Stimulated activated CD8-positive, alpha-beta memory T cell treated with anti-CD3 and anti-CD28 coated beads, Interleukin-15, amount 100 ng/mL, for 1 hour (primary cell): Measurements from ENCODE around the gene MSH5.
"Not testable (repeated sequence)": the region's sequence is repeated elsewhere in the genome, so short reads cannot be mapped to it uniquely, and the experiment has no call there.

Experiments used
- DNase-seq: peaks from one replicate; pipeline ENCODE4 v3.0.0-alpha.2; 2020; ENCODE audit warnings: low read depth

MSH5 gene

DNA sequence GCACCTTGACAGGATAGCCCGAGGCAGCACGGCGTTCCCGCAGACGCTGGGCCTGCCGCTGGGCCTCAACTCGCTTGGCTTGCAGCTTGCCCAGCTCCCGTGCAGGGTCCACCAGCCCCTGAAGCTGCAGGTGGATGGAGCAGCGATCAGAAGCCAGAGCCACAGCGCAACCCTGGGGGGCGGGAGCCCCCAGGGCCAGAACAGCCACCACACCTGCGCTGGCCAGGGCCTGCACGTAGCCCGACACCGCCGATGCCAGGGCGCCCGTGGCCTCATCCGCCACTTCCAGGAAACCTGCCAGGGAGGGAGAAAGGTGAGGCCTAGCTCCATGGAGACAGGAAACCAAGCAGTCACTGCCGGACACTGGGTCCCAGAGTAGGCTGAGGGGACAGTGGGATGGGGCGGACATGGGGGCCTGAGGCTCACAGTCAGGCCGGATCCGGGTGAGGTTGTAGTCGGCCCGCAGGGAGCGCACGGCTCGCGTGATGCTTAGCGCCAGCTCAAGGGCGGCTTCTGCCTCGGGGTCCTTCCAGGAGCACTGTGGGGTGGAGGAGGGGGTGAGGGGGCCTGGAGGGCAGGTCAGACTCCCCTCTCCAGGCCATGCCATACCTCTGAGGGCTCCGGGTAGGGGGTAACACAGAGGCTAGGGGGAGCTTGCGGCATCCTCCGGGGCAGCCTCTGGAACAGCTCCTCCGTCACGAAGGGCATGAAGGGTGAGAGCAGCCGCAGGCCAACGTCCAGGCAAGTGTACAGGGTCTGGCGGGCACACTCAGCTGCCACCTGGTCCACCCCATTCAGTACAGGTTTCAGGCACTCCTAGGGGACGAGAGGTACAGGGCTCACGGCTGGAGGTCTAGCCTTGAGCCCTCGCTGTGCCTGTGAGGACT is 39.4 kb downstream of the MSH5 start:
- no peak for DNase-seq

DNA sequence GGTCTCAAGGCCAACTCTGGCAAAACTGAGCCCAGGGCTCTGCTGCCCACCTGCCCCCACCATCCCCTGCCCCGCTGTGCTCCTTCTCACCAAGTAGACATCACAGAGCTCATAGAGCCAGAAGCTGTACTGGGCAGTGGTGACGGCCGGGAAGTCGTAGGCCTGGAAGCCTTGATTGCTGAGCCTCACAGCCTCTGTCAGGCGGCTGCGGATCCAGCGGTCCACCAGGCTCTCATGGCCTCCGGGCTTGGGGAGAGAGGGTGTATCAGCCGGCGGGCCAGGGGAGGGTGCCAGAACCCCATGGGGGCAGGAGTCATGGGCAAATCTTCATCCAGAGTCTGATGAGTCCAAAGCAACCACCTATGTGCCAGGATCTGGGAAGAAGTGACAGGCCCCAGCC is 40.1 kb downstream of the MSH5 start:
- DNase-seq: no peak

- no peak for DNase-seq
These were observed 40.9 kb downstream of the MSH5 start for GRCh38 chr6:31780507-31781243.

- DNase-seq: no peak
These were observed 41.7 kb downstream of the MSH5 start for GRCh38 chr6:31781244-31782125.

DNA sequence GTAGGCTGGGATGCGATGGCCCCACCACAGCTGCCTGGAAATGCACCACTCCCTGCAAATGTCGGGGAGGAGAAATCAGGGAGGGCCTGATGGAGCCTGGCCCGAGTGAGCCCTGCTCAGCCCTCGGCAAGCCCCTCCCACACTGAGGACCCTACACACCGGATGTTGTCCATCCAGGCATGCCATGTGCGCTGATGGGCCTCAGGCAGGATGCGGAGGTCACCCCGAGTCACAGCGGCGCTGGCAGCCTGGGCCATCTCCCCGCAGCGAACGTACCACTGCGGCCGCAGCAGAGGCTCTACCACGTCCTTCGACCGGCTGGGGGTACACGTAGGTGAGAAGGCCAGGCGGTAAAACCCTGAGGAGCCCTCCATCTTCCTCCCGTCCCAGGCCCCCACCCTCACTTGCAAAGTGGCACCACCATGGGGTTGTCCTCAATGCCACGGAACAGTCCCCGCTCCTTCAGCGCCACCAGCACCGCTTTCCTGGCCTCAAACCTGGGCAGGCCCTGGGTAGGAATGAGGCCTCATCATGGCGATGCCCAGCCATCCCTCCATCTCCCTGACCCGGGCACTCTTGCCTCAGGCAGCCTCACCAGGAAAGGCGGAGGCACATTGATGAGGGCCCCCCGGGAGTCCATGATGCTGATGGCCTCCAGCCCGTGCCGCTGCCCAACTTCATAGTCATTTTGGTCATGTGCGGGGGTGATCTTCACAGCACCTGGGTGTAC is 42.5 kb downstream of the MSH5 start:
- no peak for DNase-seq

DNA sequence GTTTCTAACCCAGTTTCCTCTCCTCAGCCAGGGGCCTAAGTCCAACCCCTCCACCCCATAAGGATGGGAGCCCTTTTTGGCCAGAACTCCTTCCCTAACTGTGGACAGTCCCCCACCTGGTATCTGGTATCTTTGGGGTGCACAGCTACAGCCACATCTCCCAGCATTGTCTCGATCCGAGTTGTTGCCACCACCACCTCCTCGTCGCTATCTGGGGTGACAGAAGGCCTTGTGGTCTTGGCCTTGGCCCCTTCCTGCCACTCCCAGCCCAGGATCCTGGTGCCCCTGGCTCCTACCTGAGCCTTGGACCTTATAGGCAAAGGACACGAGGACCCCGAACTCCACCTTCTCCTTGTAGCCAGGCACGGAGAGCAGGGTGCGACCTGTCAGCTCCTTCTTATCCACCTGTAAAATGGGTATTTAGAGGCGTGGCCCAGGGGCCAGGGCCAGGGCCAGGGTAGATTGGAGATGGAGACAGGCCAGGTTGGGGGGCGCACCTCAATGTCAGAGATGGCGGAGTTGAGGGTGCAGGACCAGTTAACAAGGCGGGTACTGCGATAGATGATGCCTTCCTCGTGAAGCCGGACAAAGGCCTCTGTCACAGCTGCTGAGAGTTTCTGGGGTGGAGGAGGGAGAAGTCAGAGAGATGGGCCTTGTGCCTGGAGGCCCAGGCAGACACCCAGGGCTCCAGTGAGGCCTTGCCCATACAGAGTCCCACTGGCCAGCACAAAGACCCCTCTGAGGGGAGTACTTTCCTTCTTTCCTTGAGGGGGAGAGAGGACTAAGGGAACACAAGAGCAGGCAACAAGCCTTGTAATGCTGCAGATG is 44.5 kb downstream of the MSH5 start:
- no peak for DNase-seq

DNA sequence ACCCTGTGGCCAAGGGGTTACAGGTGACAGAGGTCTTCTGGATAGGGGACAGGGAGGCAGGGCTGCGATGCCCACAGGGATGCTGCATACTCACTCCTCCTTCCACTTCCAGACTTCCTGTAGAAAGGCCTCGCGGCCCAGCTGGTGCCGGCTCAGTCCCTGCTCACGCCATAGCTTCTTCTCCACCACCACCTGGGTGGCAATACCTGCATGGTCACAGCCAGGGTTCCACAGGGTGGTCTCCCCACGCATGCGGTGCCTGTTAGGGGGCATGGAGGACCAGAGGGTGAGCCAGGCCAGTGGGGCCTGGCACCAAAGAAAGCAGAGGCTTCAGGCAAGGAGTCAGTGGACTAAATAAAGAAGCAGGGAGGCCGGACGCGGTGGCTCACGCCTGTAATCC is 45.7 kb downstream of the MSH5 start:
- DNase-seq: no peak

DNA sequence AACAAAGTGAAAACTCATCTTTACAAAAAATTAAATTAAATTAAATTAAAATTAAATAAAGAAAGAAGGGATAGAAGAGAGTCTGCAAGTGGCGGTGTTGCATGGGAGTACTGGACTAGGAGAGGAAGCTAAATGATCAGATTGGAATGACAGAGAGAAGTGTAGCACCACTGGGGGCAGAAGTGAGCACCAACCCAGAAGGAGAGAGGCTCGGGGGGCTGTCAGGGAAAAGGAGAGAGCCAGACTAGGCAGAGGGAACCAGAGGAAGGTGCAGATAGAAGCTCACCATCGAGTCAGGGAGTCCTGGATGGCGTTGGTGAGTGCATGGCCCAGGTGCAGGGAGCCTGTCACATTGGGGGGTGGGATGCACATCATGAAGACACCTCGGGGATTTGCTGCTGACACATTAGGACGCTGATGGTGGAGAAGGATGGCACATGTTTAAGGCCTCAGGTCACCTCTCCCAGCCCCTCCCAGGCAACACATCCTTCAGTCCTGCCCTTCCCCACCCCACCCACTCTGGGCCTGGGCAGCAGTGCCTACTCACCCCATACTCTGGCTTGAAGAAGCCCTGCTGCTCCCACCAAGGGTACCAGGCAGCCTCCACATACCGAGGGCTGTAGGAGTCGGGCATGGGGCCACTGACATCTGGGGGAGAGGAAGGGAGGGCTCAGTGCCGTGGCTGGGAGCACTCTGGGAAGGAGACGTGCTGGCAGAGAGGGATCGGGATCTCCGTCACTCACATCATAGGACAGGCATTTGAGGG is 51.7 kb downstream of the MSH5 start:
- DNase-seq: no peak

- DNase-seq: no peak
These were observed 52.2 kb downstream of the MSH5 start for GRCh38 chr6:31792090-31792374.

DNA sequence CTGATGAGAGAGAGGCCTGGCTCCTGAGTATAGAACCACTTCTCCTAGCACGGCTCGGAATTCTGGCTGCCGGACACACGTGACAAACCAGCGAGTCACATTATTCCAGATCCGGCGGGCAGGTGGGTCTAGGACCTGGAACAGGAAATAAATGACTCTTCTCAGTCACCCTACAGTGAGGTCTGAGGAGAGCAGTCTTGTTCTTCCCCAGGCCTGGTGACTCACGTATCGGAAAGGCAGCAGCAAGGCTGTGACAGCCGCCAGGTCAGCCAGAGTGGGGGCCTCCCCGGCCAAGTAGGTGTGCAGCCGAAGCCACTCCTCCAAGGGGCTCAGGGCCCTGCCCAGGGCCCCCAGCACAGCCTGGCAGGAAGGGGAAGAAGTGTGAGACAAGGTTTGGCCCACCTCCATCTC is 53.0 kb downstream of the MSH5 start:
- DNase-seq: no peak

GRCh38 chr6:31793927-31794245 is 54.1 kb downstream of the MSH5 start:
- not testable (repeated sequence) for DNase-seq

DNA sequence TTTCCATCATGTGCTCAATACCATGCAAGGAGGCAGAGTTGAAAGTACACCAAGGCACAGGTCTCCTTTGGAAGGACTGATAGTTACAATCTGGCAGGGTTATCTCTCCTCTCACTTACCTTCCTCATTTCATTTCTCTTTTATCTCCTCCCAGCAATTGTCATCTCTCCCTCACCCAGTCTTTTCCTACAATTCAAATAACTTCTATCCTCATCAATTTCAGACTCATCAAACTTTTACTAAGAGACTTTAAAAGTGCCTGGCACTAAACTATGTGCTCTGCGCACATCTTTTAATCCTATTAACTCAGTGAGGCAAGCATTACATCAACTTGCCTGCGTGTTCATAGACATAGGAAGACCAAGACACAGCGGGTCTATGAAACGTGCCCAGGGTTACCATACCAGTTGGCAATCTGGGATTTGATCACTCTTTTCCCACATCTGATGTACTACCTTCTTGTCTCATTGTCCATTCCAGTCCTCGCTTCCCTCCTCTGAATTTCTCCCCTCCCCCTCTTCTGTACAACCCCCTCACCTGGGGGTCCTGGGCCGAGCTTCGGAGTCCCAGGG is 54.6 kb downstream of the MSH5 start:
- no peak for DNase-seq

DNA sequence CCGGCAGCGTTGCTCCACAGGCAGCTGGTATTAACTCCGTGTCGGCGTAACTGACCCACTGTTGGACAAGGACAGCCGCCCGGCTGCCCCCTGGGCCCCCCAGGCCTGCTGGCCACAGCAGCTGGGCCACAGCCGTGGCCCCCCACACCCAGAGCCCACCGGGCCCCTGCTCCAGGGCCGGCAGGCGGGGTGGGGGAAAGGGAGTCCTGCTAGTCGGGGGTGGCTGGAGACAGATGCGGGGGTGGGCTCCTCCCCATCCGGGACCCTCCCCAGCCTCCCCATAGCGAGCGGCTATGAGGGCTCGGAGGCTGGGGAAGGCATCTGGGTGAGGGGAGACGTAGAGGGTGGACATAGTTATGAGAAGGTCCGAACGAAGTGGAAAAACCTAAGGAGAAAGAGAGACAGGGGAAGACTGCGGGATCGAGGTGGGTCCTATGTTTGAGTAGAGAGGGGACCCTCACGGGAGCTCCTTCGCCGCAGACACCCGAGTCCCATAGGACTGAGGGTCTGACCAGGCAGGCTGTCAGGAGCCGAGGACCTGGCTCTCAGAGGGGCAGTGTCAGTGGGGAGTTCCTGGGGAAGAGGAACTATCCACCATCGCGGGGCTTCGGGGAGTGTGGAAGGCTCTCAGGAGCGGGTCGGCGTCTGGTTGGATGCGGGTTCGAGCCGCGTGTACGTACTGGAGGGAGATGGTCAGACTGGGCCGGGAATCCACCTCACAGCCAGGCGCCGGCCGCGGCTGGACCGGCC is 55.2 kb downstream of the MSH5 start:
- no peak for DNase-seq

GRCh38 chr6:31795616-31796298 is 56.0 kb downstream of the MSH5 start, which contains the start of gene VARS1:
VARS1 (minus strand) TSS chr6:31795752; CDS start chr6:31795217, 535 bp downstream.
- DNase-seq: peak; percentile 63

- no peak for DNase-seq
These were observed 57.2 kb downstream of the MSH5 start for GRCh38 chr6:31796993-31797385.

- no peak for DNase-seq
These were observed 57.8 kb downstream of the MSH5 start for GRCh38 chr6:31797588-31797987.

GRCh38 chr6:31799781-31800180 is 60.0 kb downstream of the MSH5 start:
- DNase-seq: no peak
